Fibroblast of lung (primary cell): ENCODE measurements around the gene DHX32.
"Not testable (repeated sequence)": the region's sequence is repeated elsewhere in the genome, so short reads cannot be mapped to it uniquely, and the experiment has no call there.

ENCODE experiments used
- EZH2 ChIP-seq: IDR thresholded peaks from 2 replicates; pipeline ENCODE4 v1.5.1; 2012; ENCODE audit warnings: low read length, control low read depth, mild to moderate bottlenecking; ENCODE audit errors: missing control alignments
- TF ChIP-seq, protein P1 (sequence below), 2 donors: IDR thresholded peaks in 1 of 2; conservative IDR thresholded peaks in 1 of 2; 1 replicate in 1 of 2; 2 replicates in 1 of 2; pipeline ENCODE4 v1.5.1; 2011 to 2012; ENCODE audit warnings: low read length in 2 of 2, control low read depth in 1 of 2, inconsistent platforms in 1 of 2, low read depth in 1 of 2, mild to moderate bottlenecking in 1 of 2

DNA sequence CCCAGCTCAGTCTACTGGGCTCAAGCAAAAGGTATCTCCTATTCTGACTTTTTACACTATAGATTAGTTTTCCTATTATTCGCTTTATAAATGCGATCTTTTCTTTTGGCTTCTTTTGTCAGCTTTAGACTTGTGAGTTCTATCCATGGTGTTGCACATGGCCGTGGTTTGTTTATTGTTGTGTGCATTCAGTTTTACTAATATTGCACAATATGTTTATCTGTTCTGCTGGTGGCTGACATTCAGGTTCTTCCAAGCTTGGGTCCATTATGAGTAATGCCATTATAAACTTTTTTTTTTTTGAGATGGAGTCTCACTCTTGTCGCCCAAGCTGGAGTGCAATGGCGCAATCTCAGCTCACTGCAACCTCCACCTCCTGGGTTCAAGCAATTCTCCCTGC lies 46.2 kb upstream of the DHX32 start:
- TF ChIP-seq EZH2: not testable (repeated sequence)
- TF ChIP-seq, protein P1, sequence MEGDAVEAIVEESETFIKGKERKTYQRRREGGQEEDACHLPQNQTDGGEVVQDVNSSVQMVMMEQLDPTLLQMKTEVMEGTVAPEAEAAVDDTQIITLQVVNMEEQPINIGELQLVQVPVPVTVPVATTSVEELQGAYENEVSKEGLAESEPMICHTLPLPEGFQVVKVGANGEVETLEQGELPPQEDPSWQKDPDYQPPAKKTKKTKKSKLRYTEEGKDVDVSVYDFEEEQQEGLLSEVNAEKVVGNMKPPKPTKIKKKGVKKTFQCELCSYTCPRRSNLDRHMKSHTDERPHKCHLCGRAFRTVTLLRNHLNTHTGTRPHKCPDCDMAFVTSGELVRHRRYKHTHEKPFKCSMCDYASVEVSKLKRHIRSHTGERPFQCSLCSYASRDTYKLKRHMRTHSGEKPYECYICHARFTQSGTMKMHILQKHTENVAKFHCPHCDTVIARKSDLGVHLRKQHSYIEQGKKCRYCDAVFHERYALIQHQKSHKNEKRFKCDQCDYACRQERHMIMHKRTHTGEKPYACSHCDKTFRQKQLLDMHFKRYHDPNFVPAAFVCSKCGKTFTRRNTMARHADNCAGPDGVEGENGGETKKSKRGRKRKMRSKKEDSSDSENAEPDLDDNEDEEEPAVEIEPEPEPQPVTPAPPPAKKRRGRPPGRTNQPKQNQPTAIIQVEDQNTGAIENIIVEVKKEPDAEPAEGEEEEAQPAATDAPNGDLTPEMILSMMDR (conservative IDR thresholded peaks at IDR 0.05 in 1 of 2, IDR thresholded peaks at IDR 0.05 in 1 of 2; ENCODE audit: low read depth in 1 of 2, low read length in 2 of 2): not testable (repeated sequence)
